ENCODE results near the gene PTPN6. TPM values are rescaled to one million over a fixed set of nuclear protein-coding genes. Genes with fewer than 3 reads are reported as not detected.

PTPN6 gene
- total and polyA plus RNA-seq, 2 of the 8 experiments (the other 6 are each of a cell fraction or from before 2014, with no cell fraction given), result 16.3 to 28.4 TPM

- no peaks in the 10 kb centered on the region for H3K9me3 ChIP-seq (ENCODE audit: insufficient read depth in 2 of 2, low read depth in 1 of 2, low read length in 1 of 2)
- DNase-seq (ENCODE audit: low read depth in 1 of 2, low spot score in 2 of 2), result no peak
- no peak overlapping the region for H2BK20ac ChIP-seq (ENCODE audit: low read length)
- peaks cover 2% of the 10 kb centered on the region; the same call in 1 of the 2 replicates for H3K79me1 ChIP-seq (ENCODE audit: low read depth, low read length)
- POLR2A ChIA-PET (ENCODE audit: partially characterized antibody), result interaction anchor here (1.1 to 44.0 kb wide), 9 partner anchors 3 to 147 kb away, joined by 3 to 1596 read pairs (median 10); partner anchors contain the start of genes ATN1, C12orf57, C1R and C1RL
- peaks cover 18% of the 10 kb centered on the region for H3K23me2 ChIP-seq (ENCODE audit: low read depth, low read length)
- H4K8ac ChIP-seq (ENCODE audit: extremely low read depth, insufficient read depth, low read length), result no peak overlapping the region
- H3K4me1 ChIP-seq (replicated peaks in 1 of 4; ENCODE audit: control insufficient read depth in 3 of 4, insufficient read depth in 4 of 4, low read length in 3 of 4), result peaks cover 12 to 46% (median 30%) of the 10 kb centered on the region in 4 experiments
- H3K4me2 ChIP-seq (ENCODE audit: insufficient read depth in 1 of 2, low read depth in 2 of 2, low read length in 2 of 2), result 0 out of 4 replicates have a peak overlapping the region, but pooled peaks of 1 of the 2 experiments have one; percentile 1
- peaks cover 11 to 38% of the 10 kb centered on the region in 2 experiments; a peak in 3 of 4 replicates for H3K79me2 ChIP-seq (ENCODE audit: control insufficient read depth in 1 of 2, insufficient read depth in 2 of 2, low read length in 2 of 2)
- no peak for FAIRE-seq
- peaks cover 28 to 45% (median 32%) of the 10 kb centered on the region in 4 experiments for H3K36me3 ChIP-seq (ENCODE audit: control insufficient read depth in 2 of 4, insufficient read depth in 4 of 4, low read length in 3 of 4)
- H4K91ac ChIP-seq (replicated peaks; ENCODE audit: insufficient read length, low read length), result no peak overlapping the region
- H3K27ac ChIP-seq (ENCODE audit: low read depth, low read length), result no peak overlapping the region
- no peak overlapping the region for H2BK120ac ChIP-seq (replicated peaks; ENCODE audit: low read depth, low read length)
- no peak overlapping the region for H3K23ac ChIP-seq (ENCODE audit: insufficient read length)
- no peak overlapping the region for H2AK5ac ChIP-seq (ENCODE audit: low read depth, low read length)
- no peak overlapping the region for H2AFZ ChIP-seq (ENCODE audit: low read length)
- no peak overlapping the region for H3K56ac ChIP-seq (replicated peaks; ENCODE audit: insufficient read length, low read depth, low read length)
- H4K5ac ChIP-seq (ENCODE audit: insufficient read length, low read depth, low read length), result no peak overlapping the region
- no peak overlapping the region for H3K4me3 ChIP-seq (ENCODE audit: extremely low read depth in 1 of 4, insufficient read depth in 2 of 4, low read depth in 3 of 4, low read length in 4 of 4)
- H3K4ac ChIP-seq (replicated peaks; ENCODE audit: insufficient read length, low read depth, low read length), result no peak overlapping the region
- 89% methylated on average over 4 of the region's 4 CpGs; no CpG with 5 or more reads in 1 of the 2 experiments for WGBS, 2 experiments (ENCODE audit: extremely low coverage in 1 of 2, insufficient coverage in 1 of 2, insufficient read length in 1 of 2, insufficient replicate concordance in 2 of 2, low coverage in 1 of 2, low lambda C conversion rate in 2 of 2, missing lambda C conversion rate in 1 of 2)
- no peak overlapping the region for H2BK15ac ChIP-seq (ENCODE audit: low read length)
- H2BK5ac ChIP-seq (ENCODE audit: low read depth, low read length), result peak overlapping the region; percentile 94; the same call in 1 of the 2 replicates
- peaks cover 2 to 4% of the 10 kb centered on the region in 2 experiments for H4K20me1 ChIP-seq (replicated peaks in 1 of 2; ENCODE audit: control insufficient read depth in 1 of 2, insufficient read depth in 2 of 2, low read length in 2 of 2)
- no peak overlapping the region for H3K14ac ChIP-seq (ENCODE audit: insufficient read length)
- no peak overlapping the region for H3K18ac ChIP-seq (ENCODE audit: extremely low read depth, low read length)
- H3K27me3 ChIP-seq (replicated peaks in 1 of 4; ENCODE audit: control insufficient read depth in 3 of 4, extremely low read depth in 1 of 4, insufficient read depth in 3 of 4, low read length in 3 of 4), result no peaks in the 10 kb centered on the region
- no peak overlapping the region for H2BK12ac ChIP-seq (ENCODE audit: low read depth, low read length)
- CTCF ChIA-PET (ENCODE audit: partially characterized antibody), result interaction anchor here (1.0 to 12.2 kb wide), 13 partner anchors 13 to 158 kb away, joined by 3 to 277 read pairs (median 6); partner anchors contain the start of genes C12orf57 and RNU7-1
- no peak overlapping the region for H3K9ac ChIP-seq (replicated peaks in 1 of 4; ENCODE audit: extremely low read depth in 1 of 4, low read depth in 3 of 4, low read length in 3 of 4)
- no peak for TF ChIP-seq EGR1 (IDR thresholded peaks at IDR 0.05; ENCODE audit: borderline replicate concordance, low read depth, low read length)
- no peak for TF ChIP-seq RFX5 (IDR thresholded peaks at IDR 0.05; ENCODE audit: borderline replicate concordance, low read depth, low read length)
- no peak for TF ChIP-seq NANOG (IDR thresholded peaks at IDR 0.05; ENCODE audit: insufficient read depth, low read depth, low read length, poor library complexity, severe bottlenecking)
- TF ChIP-seq BACH1 (IDR thresholded peaks at IDR 0.05; ENCODE audit: low read length), result no peak
- no peak for TF ChIP-seq RAD21 (IDR thresholded peaks at IDR 0.05 in 1 of 2, conservative IDR thresholded peaks at IDR 0.05 in 1 of 2; ENCODE audit: low read depth in 2 of 2, low read length in 2 of 2)
- TF ChIP-seq KDM5A (IDR thresholded peaks at IDR 0.05; ENCODE audit: low read length), result no peak
- TF ChIP-seq GTF2F1 (IDR thresholded peaks at IDR 0.05; ENCODE audit: borderline replicate concordance, low read depth, low read length), result no peak
- TF ChIP-seq TBP (IDR thresholded peaks at IDR 0.05; ENCODE audit: low read depth, low read length), result no peak
- TF ChIP-seq SP1 (IDR thresholded peaks at IDR 0.05; ENCODE audit: low read depth, low read length), result no peak
Observed at GRCh38 chr12:6965714-6966113, 14.6 kb downstream of the PTPN6 start.
